ENCODE results near the gene SFRP2. TPM values are rescaled to one million over a fixed set of nuclear protein-coding genes. Genes with fewer than 3 reads are reported as not detected.

The SFRP2 gene
- total RNA-seq, 1 experiment from 2014 or later: not detected

DNA sequence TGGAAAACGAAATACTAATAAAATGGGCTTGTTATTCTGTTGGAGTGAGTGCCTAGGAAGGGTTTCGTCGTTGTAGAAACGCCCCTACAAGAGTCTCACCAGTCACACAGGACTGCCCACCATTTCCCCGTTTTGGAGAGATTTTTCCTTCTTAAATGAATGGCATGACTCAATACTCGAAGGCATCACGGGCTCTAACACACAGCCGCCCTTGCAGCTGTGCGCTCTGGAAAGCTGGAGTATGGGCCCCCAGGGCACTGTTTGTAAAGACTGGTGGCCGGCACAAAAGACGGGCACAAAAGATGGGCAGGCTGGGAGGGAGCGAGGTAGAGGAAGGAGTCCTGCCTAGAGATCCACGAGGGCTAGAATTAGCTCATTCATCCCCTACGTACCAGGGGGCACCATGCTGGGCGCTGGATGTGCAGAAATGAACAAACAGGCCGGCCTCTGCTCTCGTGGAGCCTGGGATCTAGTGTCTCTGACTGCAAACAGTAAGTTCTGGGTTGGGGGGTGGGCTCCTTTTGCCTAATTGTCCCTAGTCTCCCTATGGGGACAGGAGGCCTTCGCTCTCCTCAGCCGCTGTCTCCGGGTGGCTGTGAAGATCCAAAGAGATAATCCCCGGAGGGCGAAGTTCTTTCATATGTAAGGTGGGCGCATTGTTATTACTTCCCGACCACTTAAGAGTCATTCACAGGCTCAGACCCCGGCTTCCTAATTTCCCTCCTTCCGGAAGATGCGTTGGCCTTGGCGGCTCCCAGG, 1.0 kb upstream of the SFRP2 start:
- no peaks in the 10 kb centered on the region for H3K27me3 ChIP-seq (ENCODE audit: insufficient read depth, low read depth)
- no TSS peak for BruUV-seq (replicated peaks)
- H3K4me1 ChIP-seq (replicated peaks; ENCODE audit: insufficient read depth): no peaks in the 10 kb centered on the region
- no peaks in the 10 kb centered on the region for H3F3A ChIP-seq (ENCODE audit: insufficient read depth, low read depth)
- DNase-seq: no peak
- no peaks in the 10 kb centered on the region for H3K79me2 ChIP-seq (ENCODE audit: low read depth)
- TF ChIP-seq EZH2 (IDR thresholded peaks at IDR 0.05; ENCODE audit: low read depth): no peak
- TF ChIP-seq, protein P1, sequence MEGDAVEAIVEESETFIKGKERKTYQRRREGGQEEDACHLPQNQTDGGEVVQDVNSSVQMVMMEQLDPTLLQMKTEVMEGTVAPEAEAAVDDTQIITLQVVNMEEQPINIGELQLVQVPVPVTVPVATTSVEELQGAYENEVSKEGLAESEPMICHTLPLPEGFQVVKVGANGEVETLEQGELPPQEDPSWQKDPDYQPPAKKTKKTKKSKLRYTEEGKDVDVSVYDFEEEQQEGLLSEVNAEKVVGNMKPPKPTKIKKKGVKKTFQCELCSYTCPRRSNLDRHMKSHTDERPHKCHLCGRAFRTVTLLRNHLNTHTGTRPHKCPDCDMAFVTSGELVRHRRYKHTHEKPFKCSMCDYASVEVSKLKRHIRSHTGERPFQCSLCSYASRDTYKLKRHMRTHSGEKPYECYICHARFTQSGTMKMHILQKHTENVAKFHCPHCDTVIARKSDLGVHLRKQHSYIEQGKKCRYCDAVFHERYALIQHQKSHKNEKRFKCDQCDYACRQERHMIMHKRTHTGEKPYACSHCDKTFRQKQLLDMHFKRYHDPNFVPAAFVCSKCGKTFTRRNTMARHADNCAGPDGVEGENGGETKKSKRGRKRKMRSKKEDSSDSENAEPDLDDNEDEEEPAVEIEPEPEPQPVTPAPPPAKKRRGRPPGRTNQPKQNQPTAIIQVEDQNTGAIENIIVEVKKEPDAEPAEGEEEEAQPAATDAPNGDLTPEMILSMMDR (conservative IDR thresholded peaks at IDR 0.05): no peak
- H3K9me2 ChIP-seq (ENCODE audit: insufficient read depth): no peaks in the 10 kb centered on the region
- H3K36me3 ChIP-seq (ENCODE audit: low read depth): no peaks in the 10 kb centered on the region
- intact Hi-C loops (cut with micrococcal nuclease; ENCODE audit: unreplicated experiment): loop anchor here (5.0 to 10.0 kb wide), 2 partner anchors 522 to 765 kb away; partner anchors contain the start of gene PLRG1
- H3K4me2 ChIP-seq: no peak overlapping the region
- no peaks in the 10 kb centered on the region for H4K20me1 ChIP-seq (ENCODE audit: insufficient read depth)
- no peak overlapping the region for H3K4me3 ChIP-seq
- ChIA-PET POLR2A (ENCODE audit: unreplicated experiment) (no interaction called here), CTCF (no interaction called here)
- H3K27ac ChIP-seq: no peak overlapping the region
- H3K9me3 ChIP-seq (ENCODE audit: insufficient read depth, low read depth): no peaks in the 10 kb centered on the region
- H2AFZ ChIP-seq: no peak overlapping the region

DNA sequence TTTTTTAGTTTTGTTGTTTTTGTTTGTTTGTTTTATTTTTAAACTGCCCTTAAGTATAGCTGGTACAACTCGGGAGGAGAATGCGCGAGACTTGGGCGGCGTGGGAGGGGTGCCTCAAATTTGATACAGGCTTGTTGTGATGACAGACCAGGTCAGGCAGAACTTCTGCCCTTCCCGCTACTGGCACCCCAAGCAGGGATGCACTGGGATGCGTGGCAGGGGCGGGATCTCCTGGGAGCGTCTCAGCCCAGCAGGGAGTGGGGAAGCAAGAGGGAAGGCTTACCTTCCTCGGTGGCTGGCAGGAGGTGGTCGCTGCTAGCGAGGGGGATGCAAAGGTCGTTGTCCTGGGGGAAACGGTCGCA, 851 bp downstream of the SFRP2 start:
- no peaks in the 10 kb centered on the region for H3F3A ChIP-seq (ENCODE audit: insufficient read depth, low read depth)
- no peaks in the 10 kb centered on the region for H3K9me2 ChIP-seq (ENCODE audit: insufficient read depth)
- no peaks in the 10 kb centered on the region for H3K9me3 ChIP-seq (ENCODE audit: insufficient read depth, low read depth)
- H4K20me1 ChIP-seq (ENCODE audit: insufficient read depth): no peaks in the 10 kb centered on the region
- no peak overlapping the region for H2AFZ ChIP-seq
- H3K36me3 ChIP-seq (ENCODE audit: low read depth): no peaks in the 10 kb centered on the region
- POLR2A ChIA-PET (ENCODE audit: unreplicated experiment): no interaction called here
- no peaks in the 10 kb centered on the region for H3K4me1 ChIP-seq (replicated peaks; ENCODE audit: insufficient read depth)
- no peak for TF ChIP-seq EZH2 (IDR thresholded peaks at IDR 0.05; ENCODE audit: low read depth)
- TF ChIP-seq, protein P1 (conservative IDR thresholded peaks at IDR 0.05): no peak
- no peak overlapping the region for H3K27ac ChIP-seq
- H3K27me3 ChIP-seq (ENCODE audit: insufficient read depth, low read depth): no peaks in the 10 kb centered on the region
- CTCF ChIA-PET: no interaction called here
- H3K79me2 ChIP-seq (ENCODE audit: low read depth): no peaks in the 10 kb centered on the region
- H3K4me2 ChIP-seq: no peak overlapping the region
- no peak overlapping the region for H3K4me3 ChIP-seq
- intact Hi-C loops (cut with micrococcal nuclease; ENCODE audit: unreplicated experiment): loop anchor here (5.0 to 10.0 kb wide), 2 partner anchors 524 to 767 kb away; partner anchors contain the start of gene PLRG1
- no peak for DNase-seq
- BruUV-seq (replicated peaks): no TSS peak

DNA sequence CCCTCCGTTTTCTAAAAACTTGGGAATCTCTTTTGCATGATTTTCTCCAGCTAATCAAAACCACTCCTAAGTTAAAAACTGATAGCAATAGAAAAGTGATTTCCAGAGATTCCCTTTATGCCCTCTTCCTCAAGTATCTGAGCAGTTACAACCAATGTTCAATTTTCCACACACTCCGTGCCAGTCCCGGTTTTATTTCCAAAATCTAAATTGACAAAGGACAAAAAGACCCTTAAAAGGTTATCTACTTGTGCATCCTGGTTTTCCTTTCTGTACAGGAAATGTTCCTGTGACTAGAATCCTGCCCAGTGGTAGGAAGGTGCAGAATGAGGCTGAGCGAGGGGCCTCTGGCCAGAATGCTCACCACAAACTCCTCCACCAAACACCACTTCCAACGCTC, 1.3 kb downstream of the SFRP2 start:
- Histone ChIP-seq H3K4me1 (replicated peaks; ENCODE audit: insufficient read depth) (0 out of 2 replicates have a peak, but pooled peaks cover under 1% of the 10 kb centered on the region), H3K4me2 (no peak overlapping the region), H4K20me1 (ENCODE audit: insufficient read depth) (no peaks in the 10 kb centered on the region), H2AFZ (no peak overlapping the region), H3K9me3 (ENCODE audit: insufficient read depth, low read depth) (no peaks in the 10 kb centered on the region), H3K4me3 (no peak overlapping the region), H3F3A (ENCODE audit: insufficient read depth, low read depth) (no peaks in the 10 kb centered on the region), H3K9me2 (ENCODE audit: insufficient read depth) (no peaks in the 10 kb centered on the region), H3K27me3 (ENCODE audit: insufficient read depth, low read depth) (no peaks in the 10 kb centered on the region), H3K27ac (no peak overlapping the region), H3K79me2 (ENCODE audit: low read depth) (no peaks in the 10 kb centered on the region), H3K36me3 (ENCODE audit: low read depth) (no peaks in the 10 kb centered on the region)
- no TSS peak for BruUV-seq (replicated peaks)
- TF ChIP-seq, protein P1 (conservative IDR thresholded peaks at IDR 0.05): no peak
- intact Hi-C loops (cut with micrococcal nuclease; ENCODE audit: unreplicated experiment): loop anchor here (5.0 to 10.0 kb wide), 2 partner anchors 525 to 767 kb away; partner anchors contain the start of gene PLRG1
- ChIA-PET CTCF (no interaction called here), POLR2A (ENCODE audit: unreplicated experiment) (no interaction called here)
- no peak for DNase-seq
